K562 (cell line): ENCODE data around the gene ANKS1B. TPM values are rescaled to one million over a fixed set of nuclear protein-coding genes. Genes with fewer than 3 reads are reported as not detected.

Experiments used
- ATAC-seq: fragments of 200-7000 bp; cut with Tn5 transposase; 3 replicates; pipeline ENCODE4 v1.9.1; 2020; ENCODE audit warnings: moderate library complexity
- BruUV-seq: library from RNA; stranded (reverse); fragments of 400-500 nt; replicated peaks from 2 replicates; lab custom pipeline; 2021; lab: Mats Ljungman, UMichigan
- CTCF ChIA-PET: fragments of 300-600 bp; formaldehyde crosslinking; extraction: SDS; loops from one replicate; lab custom pipeline; 2021; ENCODE audit warnings: low intra/inter-chr PET ratio; lab: Yijun Ruan, JAX
- POLR2A ChIA-PET: fragments of 300-600, 350-650 bp; sonication (Branson Sonifier 250); formaldehyde crosslinking; extraction: SDS; loops from one replicate; lab custom pipeline; 2021; ENCODE audit warnings: antibody characterized with exemption, inconsistent platforms; lab: Yijun Ruan, JAX
- DNase-seq, 4 experiments: peaks; one replicate each; pipeline versions ENCODE4 v3.0.0 to v3.0.0-alpha.2; 2011 to 2018; ENCODE audit warnings: low spot score in 3 of 4, mixed read lengths in 3 of 4; ENCODE audit errors: extremely low read depth in 1 of 4
- FAIRE-seq: peaks from 2 replicates; lab custom pipeline; 2011; peaks lifted over from hg19 to GRCh38; lab: Jason Lieb, UNC
- H2AFZ ChIP-seq: 2 replicates; pipeline ENCODE4 v1.6.0; 2011; ENCODE audit warnings: low read depth, low read length, control low read depth, inconsistent platforms
- H3K27ac ChIP-seq: fragments of 200-600 bp; 3 replicates; pipeline ENCODE4 v1.8.0; 2011; ENCODE audit warnings: low read depth, mild to moderate bottlenecking, control low read depth, inconsistent platforms, low read length, moderate library complexity, mixed read lengths; ENCODE audit errors: extremely low read depth
- H3K27me3 ChIP-seq, 2 experiments: fragments of 300-600 bp in 1 of 2; 2 replicates in 1 of 2; 3 replicates in 1 of 2; pipeline versions ENCODE4 v1.6.0 to v1.8.0; 2011; ENCODE audit warnings: inconsistent platforms in 2 of 2, low read length in 2 of 2, mild to moderate bottlenecking in 1 of 2, mixed read lengths in 1 of 2, moderate library complexity in 1 of 2; ENCODE audit not compliant: control insufficient read depth in 2 of 2, insufficient read depth in 2 of 2
- H3K36me3 ChIP-seq: fragments of 300-600 bp; 3 replicates; pipeline ENCODE4 v1.8.0; 2011; ENCODE audit warnings: mild to moderate bottlenecking, low read length, inconsistent platforms; ENCODE audit not compliant: control insufficient read depth, insufficient read depth
- H3K4me1 ChIP-seq, 2 experiments: fragments of 200-600 bp in 1 of 2; replicated peaks in 1 of 2; 2 replicates in 1 of 2; 3 replicates in 1 of 2; pipeline versions ENCODE4 v1.5.1 to v1.8.0; 2011; ENCODE audit warnings: inconsistent platforms in 2 of 2, low read length in 2 of 2, mild to moderate bottlenecking in 1 of 2, mixed read lengths in 1 of 2, moderate library complexity in 1 of 2; ENCODE audit not compliant: control insufficient read depth in 2 of 2, insufficient read depth in 2 of 2
- H3K4me2 ChIP-seq: 2 replicates; pipeline ENCODE4 v1.6.1; 2011; ENCODE audit warnings: low read length, control low read depth, inconsistent platforms, mixed read lengths; ENCODE audit not compliant: insufficient read depth
- H3K4me3 ChIP-seq: fragments of 200-600 bp; sonication (generic), shearing (Covaris generic); 2 replicates; pipeline ENCODE4 v1.5.1; 2016; ENCODE audit warnings: control low read depth, inconsistent platforms
- H3K79me2 ChIP-seq: fragments of 200-600 bp; 3 replicates; pipeline ENCODE4 v1.8.0; 2011; ENCODE audit warnings: low read length, inconsistent platforms; ENCODE audit not compliant: control insufficient read depth, insufficient read depth
- H3K9ac ChIP-seq, 2 experiments: 2 replicates each; pipeline versions ENCODE4 v1.6.0 to v1.6.1; 2011; ENCODE audit warnings: low read depth in 2 of 2, low read length in 2 of 2, control low read depth in 1 of 2, inconsistent platforms in 1 of 2, mild to moderate bottlenecking in 1 of 2, mixed read lengths in 1 of 2; ENCODE audit not compliant: insufficient read depth in 1 of 2
- H3K9me1 ChIP-seq: one replicate; pipeline ENCODE4 v1.6.0; 2011; ENCODE audit warnings: inconsistent platforms, mild to moderate bottlenecking, low read length, moderate library complexity; ENCODE audit not compliant: control insufficient read depth, insufficient read depth
- H3K9me3 ChIP-seq: replicated peaks from 2 replicates; pipeline ENCODE4 v1.5.1; 2011; ENCODE audit warnings: low read depth, low read length, inconsistent platforms; ENCODE audit not compliant: control insufficient read depth, insufficient read depth
- H4K20me1 ChIP-seq: replicated peaks from 2 replicates; pipeline ENCODE4 v1.6.1; 2011; ENCODE audit warnings: low read length, inconsistent platforms, mixed read lengths; ENCODE audit not compliant: control insufficient read depth, insufficient read depth
- DIDO1 ChIP-seq: fragments of 450-650 bp; IDR thresholded peaks from 2 replicates; pipeline ENCODE4 v1.6.1; 2016; ENCODE audit warnings: low read depth, missing biosample characterization, missing genetic modification characterization
- KDM2B ChIP-seq: fragments of 250-450 bp; sonication (Bioruptor Pico); IDR thresholded peaks from 2 replicates; pipeline ENCODE4 v1.8.0; 2021; ENCODE audit warnings: mild to moderate bottlenecking, moderate library complexity
- MECOM ChIP-seq: fragments of 250-450 bp; sonication (Bioruptor Pico); IDR thresholded peaks from 2 replicates; pipeline ENCODE4 v1.8.0; 2022; ENCODE audit warnings: inconsistent platforms
- WGBS: fragments of 100-300 bp; shearing (Covaris generic); methylation state at CpG from one replicate; pipeline ENCODE4 v1.1.6; 2016; ENCODE audit warnings: low coverage, mixed read lengths; ENCODE audit not compliant: insufficient coverage; ENCODE audit errors: missing lambda C conversion rate; 5-methylcytosine and 5-hydroxymethylcytosine counted together
- in situ Hi-C: fragments of 300-500 bp; cut with MboI; formaldehyde crosslinking; loops from 4 replicates; pipeline ENCODE4 v1.15.0; 2018; ENCODE audit warnings: inconsistent platforms, mixed read lengths
- intact Hi-C: fragments of 100-400 bp; cut with micrococcal nuclease; formaldehyde crosslinking; loops from 2 replicates; pipeline ENCODE4 v1.14.2; 2022
- polyA plus RNA-seq, 8 experiments: library from polyadenylated mRNA; depleted of rRNA in 4 of 8; stranded (reverse) in 5 of 8; unstranded in 3 of 8; fragments of >200 nt; fragmentation: Nextera tagmentation in 2 of 8; fragmentation: Illumina TruSeq in 1 of 8; extraction: Ambion mirVana in 2 of 8; extraction: Trizol in 1 of 8; gene quantifications; 2 replicates each; pipeline versions ENCODE4 v1.2.1 to v1.2.3, GENCODE V29; 2011 to 2014; ENCODE audit warnings: inconsistent platforms in 1 of 8, missing spikeins in 1 of 8
- total RNA-seq, 7 experiments: library from RNA; depleted of rRNA in 6 of 7; stranded (reverse); fragments of >200 nt in 6 of 7; fragmentation: Illumina TruSeq in 2 of 7; extraction: Trizol in 2 of 7; gene quantifications; 2 replicates each; pipeline versions ENCODE4 v1.2.1 to v1.2.3, GENCODE V29; 2011 to 2021; ENCODE audit warnings: low replicate concordance in 1 of 7
- TF ChIP-seq, protein P1 (sequence below), 2 experiments: fragments of 450-650 bp; conservative IDR thresholded peaks; 2 replicates each; pipeline ENCODE4 v1.6.1; 2017; ENCODE audit warnings: mild to moderate bottlenecking in 2 of 2, moderate library complexity in 2 of 2

The ANKS1B gene
- total and polyA plus RNA-seq, 9 of the 15 experiments (the other 6 are each of a cell fraction or from before 2014, with no cell fraction given): 0.04 to 0.47 (median 0.28) TPM; not detected in 4

GRCh38 chr12:99026332-99027054 lies 958.2 kb downstream of the ANKS1B start (continued):
- TF ChIP-seq DIDO1: no peak

DNA sequence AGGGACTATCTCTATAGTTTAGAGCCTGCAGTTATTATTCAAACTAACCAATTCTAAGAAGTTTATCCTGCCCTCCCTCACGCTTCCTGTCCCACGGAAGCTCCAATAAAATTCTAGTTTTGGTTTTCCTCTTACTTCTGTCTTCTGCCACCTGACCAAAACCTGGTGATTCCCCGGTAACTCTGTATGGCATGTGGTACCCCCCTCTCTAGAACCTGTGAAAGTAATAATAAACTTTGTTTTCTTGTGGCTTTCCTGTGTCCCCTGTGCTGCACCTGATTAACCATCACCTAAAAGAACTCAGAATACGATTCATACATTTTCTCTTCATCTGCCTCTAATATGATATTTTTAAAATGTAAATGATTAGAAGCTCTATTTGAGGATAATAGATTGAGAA lies 959.9 kb downstream of the ANKS1B start:
- ChIA-PET POLR2A (no interaction called here), CTCF (no interaction called here)
- no peaks in the 10 kb centered on the region for H3K36me3 ChIP-seq
- in situ Hi-C loops: no loop called here
- no peak overlapping the region for H3K27ac ChIP-seq
- no peaks in the 10 kb centered on the region for H3K27me3 ChIP-seq
- BruUV-seq: no TSS peak
- FAIRE-seq (no peak), ATAC-seq (no peak), DNase-seq (no peak)
- no peaks in the 10 kb centered on the region for H3K4me1 ChIP-seq
- intact Hi-C loops: no loop called here
- H3K4me2 ChIP-seq: no peak overlapping the region
- 0% methylated on average over 4 of the region's 4 CpGs for WGBS
- TF ChIP-seq MECOM: no peak
- TF ChIP-seq KDM2B (CRISPR knock-in tag): no peak
- TF ChIP-seq, protein P1, sequence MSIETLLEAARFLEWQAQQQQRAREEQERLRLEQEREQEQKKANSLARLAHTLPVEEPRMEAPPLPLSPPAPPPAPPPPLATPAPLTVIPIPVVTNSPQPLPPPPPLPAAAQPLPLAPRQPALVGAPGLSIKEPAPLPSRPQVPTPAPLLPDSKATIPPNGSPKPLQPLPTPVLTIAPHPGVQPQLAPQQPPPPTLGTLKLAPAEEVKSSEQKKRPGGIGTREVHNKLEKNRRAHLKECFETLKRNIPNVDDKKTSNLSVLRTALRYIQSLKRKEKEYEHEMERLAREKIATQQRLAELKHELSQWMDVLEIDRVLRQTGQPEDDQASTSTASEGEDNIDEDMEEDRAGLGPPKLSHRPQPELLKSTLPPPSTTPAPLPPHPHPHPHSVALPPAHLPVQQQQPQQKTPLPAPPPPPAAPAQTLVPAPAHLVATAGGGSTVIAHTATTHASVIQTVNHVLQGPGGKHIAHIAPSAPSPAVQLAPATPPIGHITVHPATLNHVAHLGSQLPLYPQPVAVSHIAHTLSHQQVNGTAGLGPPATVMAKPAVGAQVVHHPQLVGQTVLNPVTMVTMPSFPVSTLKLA (conservative IDR thresholded peaks at IDR 0.05): no peak
- H3K9me3 ChIP-seq: no peaks in the 10 kb centered on the region
- H4K20me1 ChIP-seq: no peaks in the 10 kb centered on the region
- no peak overlapping the region for H3K4me3 ChIP-seq
- H3K79me2 ChIP-seq: no peaks in the 10 kb centered on the region
- no peak overlapping the region for H2AFZ ChIP-seq
- no peak overlapping the region for H3K9ac ChIP-seq
- no peaks in the 10 kb centered on the region for H3K9me1 ChIP-seq
